Kidney capillary endothelial cell (primary cell): ENCODE results near the gene RTN4RL2.
A peak's percentile ranks its signal among the peaks of the same experiment; 100 is the strongest.

Experiments
- DNase-seq: peaks from one replicate; pipeline ENCODE4 v3.0.0-alpha.2; 2018; ENCODE audit warnings: low spot score

Gene RTN4RL2

GRCh38 chr11:57500926-57501325 lies 40.6 kb downstream of the RTN4RL2 start:
- DNase-seq, result no peak

- DNase-seq, result no peak
Measured at GRCh38 chr11:57501953-57502352, 41.6 kb downstream of the RTN4RL2 start.

GRCh38 chr11:57502376-57502775 lies 42.0 kb downstream of the RTN4RL2 start:
- no peak for DNase-seq

GRCh38 chr11:57502870-57503269 lies 42.5 kb downstream of the RTN4RL2 start:
- no peak for DNase-seq

- no peak for DNase-seq
Measured at GRCh38 chr11:57504511-57504910, 44.2 kb downstream of the RTN4RL2 start.

GRCh38 chr11:57506522-57506921 lies 46.2 kb downstream of the RTN4RL2 start:
- DNase-seq, result no peak

GRCh38 chr11:57508341-57509170 lies 48.2 kb downstream of the RTN4RL2 start:
- DNase-seq, result no peak

- DNase-seq, result no peak
Measured at GRCh38 chr11:57511741-57512430, 51.6 kb downstream of the RTN4RL2 start.

- no peak for DNase-seq
Measured at GRCh38 chr11:57512646-57513451, 52.5 kb downstream of the RTN4RL2 start.

- no peak for DNase-seq
Measured at GRCh38 chr11:57513452-57513795, 53.1 kb downstream of the RTN4RL2 start.

- DNase-seq, result no peak
Measured at GRCh38 chr11:57513911-57514537, 53.7 kb downstream of the RTN4RL2 start.

GRCh38 chr11:57514538-57515331 lies 54.4 kb downstream of the RTN4RL2 start:
- DNase-seq, result no peak

GRCh38 chr11:57515332-57516060 lies 55.2 kb downstream of the RTN4RL2 start, which contains the start of gene SLC43A1:
Gene SLC43A1, minus strand, starts transcription at chr11:57515702. Its CDS starts 1,591 bp downstream, at chr11:57514111.
- peak; percentile 37 for DNase-seq

- no peak for DNase-seq
Measured at GRCh38 chr11:57516061-57516443, 55.7 kb downstream of the RTN4RL2 start.

GRCh38 chr11:57521116-57521515 lies 60.8 kb downstream of the RTN4RL2 start:
- DNase-seq, result no peak

GRCh38 chr11:57523419-57523818 lies 63.1 kb downstream of the RTN4RL2 start:
- DNase-seq, result no peak
